Activated T-cell treated with anti-CD3 and anti-CD28 coated beads, Interleukin-2, amount 50 U/mL, for 24 hours (primary cell): ENCODE results near the gene TBCD.

Experiments
- DNase-seq: peaks from one replicate; pipeline ENCODE4 v3.0.0-alpha.2; 2020
- H3K27ac Mint-ChIP-seq: 2 replicates; pipeline ENCODE4 v1.8.0; 2020; ENCODE audit warnings: mild to moderate bottlenecking, mixed read lengths
- H3K27me3 Mint-ChIP-seq: 2 replicates; pipeline ENCODE4 v1.8.0; 2020; ENCODE audit warnings: mixed read lengths
- H3K36me3 Mint-ChIP-seq: 2 replicates; pipeline ENCODE4 v1.8.0; 2020; ENCODE audit warnings: low read depth, mixed read lengths
- H3K4me1 Mint-ChIP-seq: 2 replicates; pipeline ENCODE4 v1.8.0; 2020; ENCODE audit warnings: low read depth, mixed read lengths
- H3K4me3 Mint-ChIP-seq: 2 replicates; pipeline ENCODE4 v1.8.0; 2020; ENCODE audit warnings: mild to moderate bottlenecking, moderate library complexity, mixed read lengths
- H3K9me3 Mint-ChIP-seq: 2 replicates; pipeline ENCODE4 v1.8.0; 2020; ENCODE audit warnings: mixed read lengths

Gene TBCD

DNA sequence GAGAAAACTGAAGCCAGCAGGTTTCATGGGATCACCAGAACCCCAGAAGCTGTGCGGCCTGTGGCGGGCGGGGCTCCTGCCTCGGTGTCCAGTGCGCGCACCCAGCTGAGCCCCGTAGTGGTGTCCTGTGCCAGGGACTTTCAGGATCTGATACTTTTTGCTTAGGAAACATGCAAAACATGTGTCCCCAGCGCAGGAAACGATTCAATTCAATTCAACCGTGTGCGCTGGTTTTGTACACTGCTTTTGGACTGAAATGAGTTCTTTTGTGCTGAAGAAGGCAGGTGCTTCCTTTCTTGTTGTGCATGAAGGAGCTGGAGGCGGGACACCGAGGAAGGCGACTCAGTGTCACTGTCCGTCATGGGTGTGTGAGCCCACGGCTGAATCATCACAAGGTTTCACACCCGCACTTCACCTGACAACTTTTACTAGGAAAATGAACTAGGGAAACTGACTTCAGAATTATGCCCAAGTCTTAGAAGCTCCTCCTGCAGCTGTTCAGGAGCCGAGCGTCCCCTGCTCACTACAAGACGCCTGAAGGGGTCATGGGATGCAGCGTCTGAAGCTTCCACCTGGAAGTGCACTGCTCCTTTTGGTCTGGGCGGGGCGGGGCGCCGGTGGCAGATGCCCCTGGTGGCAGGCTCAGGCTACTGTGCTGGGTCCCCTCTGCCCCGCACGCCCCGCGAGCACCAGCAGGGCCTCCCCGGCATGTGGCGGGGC lies 119.4 kb downstream of the TBCD start:
- no peaks in the 10 kb centered on the region for H3K9me3 Mint-ChIP-seq
- peaks cover 57% of the 10 kb centered on the region for H3K36me3 Mint-ChIP-seq
- H3K27ac Mint-ChIP-seq: peak overlapping the region; percentile 55
- no peak overlapping the region for H3K4me3 Mint-ChIP-seq
- peaks cover 53% of the 10 kb centered on the region for H3K4me1 Mint-ChIP-seq
- no peak for DNase-seq
- H3K27me3 Mint-ChIP-seq: no peaks in the 10 kb centered on the region

DNA sequence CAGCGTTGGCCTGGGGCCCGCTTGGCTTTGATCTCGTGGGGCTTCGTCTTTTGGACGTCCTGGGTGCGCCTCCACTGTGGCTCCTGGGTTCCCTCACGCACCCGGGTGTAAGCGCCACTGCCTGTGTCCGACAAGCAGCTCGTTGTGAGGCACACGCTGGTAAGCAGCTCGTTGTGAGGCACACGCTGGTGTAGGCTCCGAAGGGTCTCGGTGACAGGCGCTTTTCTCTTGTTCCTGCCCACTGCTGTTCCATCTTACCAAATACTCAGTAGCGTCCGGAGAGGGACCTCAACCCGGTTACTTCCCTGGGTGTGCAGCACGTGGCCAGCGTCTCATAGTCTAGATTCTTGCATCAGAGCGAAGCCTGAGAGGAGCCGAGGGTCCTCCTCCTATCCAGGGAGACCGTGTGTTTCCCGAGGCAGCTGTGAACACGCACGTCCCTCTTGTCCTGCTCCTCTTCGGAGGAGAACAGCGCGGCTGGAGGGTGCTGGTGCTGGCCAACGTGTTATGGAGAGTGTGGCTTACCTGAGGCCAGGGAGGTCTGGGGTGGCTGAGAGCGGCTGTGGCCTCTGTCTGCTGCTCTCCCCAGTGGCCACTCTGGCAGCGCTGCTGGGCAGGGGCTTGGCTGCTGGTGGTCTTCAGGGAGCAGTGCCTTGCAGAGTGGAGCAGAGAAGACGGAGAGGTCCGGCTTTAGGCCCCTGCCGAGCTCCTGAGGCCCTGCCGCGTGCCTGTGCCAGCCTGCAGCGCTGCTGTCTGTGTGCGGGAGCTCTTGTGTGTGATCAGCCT lies 120.1 kb downstream of the TBCD start:
- Mint-ChIP-seq H3K36me3 (peaks cover 58% of the 10 kb centered on the region), H3K27ac (peak overlapping the region; percentile 22)
- no peak for DNase-seq

DNA sequence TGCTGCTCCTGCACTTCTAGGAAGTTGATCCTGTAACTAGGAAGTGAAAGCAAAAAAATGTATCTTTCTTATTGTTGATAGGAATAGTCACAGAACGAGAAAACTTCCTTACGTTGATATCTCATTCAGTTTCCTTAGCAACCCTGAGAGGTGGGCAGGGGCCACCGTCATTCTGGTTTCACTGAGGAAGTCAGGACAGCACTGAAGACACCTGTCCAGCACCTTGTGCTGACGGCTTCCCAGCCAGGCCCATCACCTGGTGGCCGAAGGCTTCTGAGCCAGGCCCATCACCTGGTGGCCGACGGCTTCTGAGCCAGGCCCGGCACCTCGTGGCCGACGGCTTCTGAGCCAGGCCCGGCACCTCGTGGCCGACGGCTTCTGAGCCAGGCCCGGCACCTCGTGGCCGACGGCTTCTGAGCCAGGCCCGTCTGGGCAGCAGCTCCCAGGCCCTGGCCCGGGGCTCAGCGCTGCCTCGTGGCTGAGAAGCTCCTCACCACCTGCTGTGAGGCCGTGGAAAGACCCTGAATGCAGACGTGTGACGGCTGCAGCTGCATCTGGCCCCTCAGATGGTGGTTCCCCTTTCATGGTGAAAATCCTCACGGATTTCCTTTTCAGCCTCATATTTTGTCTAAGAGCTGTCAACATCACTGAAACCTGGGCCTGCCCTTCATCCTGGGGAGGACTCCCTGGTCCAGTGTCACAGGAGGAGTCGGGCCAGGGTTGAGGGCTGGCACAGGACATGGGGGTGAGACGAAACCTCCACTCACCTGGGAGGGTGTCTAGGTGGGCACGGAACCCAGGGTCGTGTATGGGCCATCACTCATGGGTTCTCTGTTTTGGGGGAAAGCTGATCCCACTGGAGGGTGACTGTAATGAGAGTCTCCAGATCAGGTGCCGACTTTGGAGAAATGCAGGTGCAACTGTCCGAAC lies 121.0 kb downstream of the TBCD start:
- Mint-ChIP-seq H3K27me3 (no peaks in the 10 kb centered on the region), H3K27ac (no peak overlapping the region), H3K4me1 (peaks cover 54% of the 10 kb centered on the region), H3K9me3 (no peaks in the 10 kb centered on the region), H3K4me3 (no peak overlapping the region), H3K36me3 (peaks cover 59% of the 10 kb centered on the region)
- DNase-seq: no peak

More for the DNA sequence above, 120.1 kb downstream of the TBCD start:
- Mint-ChIP-seq H3K4me3 (no peak overlapping the region), H3K4me1 (peaks cover 53% of the 10 kb centered on the region), H3K9me3 (no peaks in the 10 kb centered on the region), H3K27me3 (no peaks in the 10 kb centered on the region)

DNA sequence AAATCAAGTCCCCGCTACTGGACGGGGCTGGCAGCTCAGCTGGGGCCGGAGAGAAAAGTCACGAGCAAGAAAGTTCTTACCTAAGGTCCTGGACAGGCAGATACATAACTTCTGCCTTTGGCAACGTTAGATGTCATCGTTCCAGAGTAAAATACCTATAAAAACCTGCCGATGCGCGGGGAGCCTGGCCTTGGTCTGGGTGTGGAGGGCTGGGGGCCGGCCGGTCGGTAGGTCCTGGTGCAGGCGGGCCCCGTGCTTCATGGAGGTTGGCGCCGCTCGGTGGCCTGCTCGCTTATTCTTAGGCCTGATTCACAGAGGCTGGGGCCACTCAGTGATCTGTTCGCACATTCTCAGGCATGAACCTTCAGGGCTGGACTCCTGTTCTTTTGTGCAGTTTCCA lies 121.7 kb downstream of the TBCD start:
- Mint-ChIP-seq H3K4me1 (peaks cover 59% of the 10 kb centered on the region), H3K36me3 (peaks cover 66% of the 10 kb centered on the region), H3K27me3 (no peaks in the 10 kb centered on the region), H3K9me3 (no peaks in the 10 kb centered on the region), H3K27ac (no peak overlapping the region), H3K4me3 (no peak overlapping the region)
- DNase-seq: no peak

DNA sequence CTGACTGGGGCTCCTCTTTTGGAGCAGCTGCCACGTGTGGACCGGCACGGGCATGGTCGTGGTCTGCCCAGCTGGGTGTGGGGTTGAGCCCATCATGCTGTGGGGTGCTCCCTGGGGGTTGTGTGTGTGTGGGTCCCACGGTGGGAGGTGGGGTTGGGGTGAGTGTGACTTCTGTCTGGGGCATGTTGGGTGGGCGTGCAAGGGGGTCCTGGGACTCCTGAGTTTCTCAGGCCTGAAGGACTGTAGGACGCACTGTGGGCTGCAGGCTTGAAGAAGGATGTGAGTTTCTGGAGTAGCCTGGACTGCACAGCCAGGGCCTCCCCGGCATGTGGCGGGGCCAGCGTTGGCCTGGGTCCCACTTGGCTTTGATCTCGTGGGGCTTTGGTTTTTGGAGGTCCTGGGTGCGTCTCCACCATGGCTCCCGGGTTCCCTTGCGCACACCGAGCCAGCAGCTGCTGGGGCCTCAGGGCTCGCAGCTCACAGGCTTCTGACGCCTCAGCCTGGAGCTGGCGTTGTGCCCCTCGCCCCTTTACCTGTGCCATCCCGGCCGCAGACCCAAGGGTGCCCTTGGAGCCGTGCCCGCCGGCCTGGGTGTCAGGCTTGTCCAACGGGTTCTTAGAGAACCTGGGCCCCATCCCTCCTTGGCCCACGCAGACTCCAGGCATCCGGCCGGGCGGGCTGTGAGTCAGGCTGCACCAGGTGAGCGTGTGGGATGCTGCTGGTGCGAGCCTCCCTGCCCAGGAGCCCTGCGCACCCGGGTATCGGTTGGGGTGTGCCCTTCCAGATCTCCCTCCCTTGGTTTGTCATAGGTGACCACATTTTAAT lies 122.4 kb downstream of the TBCD start:
- no peak for DNase-seq
- peaks cover 72% of the 10 kb centered on the region for H3K36me3 Mint-ChIP-seq

DNA sequence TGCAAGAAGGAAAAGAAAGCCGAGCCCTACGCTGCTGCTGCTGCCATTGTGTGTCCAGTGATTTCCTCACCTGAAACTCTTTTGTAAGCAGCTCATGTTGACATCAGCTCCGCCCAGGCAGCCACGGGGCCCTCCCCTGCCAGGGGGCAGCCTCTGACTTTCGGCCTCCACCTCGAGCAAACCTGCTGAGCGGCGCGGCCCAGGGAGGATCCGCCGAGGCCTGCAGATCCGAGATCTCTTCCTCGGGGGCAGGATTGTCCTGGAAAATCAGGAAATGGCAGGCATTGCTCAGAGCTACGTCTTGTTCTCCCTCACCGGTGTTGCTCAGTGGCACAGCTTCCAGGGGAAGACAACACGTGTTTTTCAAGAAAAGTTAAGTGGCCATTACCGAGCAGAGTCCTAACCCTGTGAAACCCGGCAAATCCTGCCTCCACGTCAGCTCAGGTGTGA lies 123.6 kb downstream of the TBCD start:
- Mint-ChIP-seq H3K27ac (no peak overlapping the region), H3K4me1 (peaks cover 67% of the 10 kb centered on the region), H3K36me3 (peaks cover 67% of the 10 kb centered on the region)

More for the DNA sequence above, 122.4 kb downstream of the TBCD start:
- no peak overlapping the region for H3K4me3 Mint-ChIP-seq
- no peak overlapping the region for H3K27ac Mint-ChIP-seq
- no peaks in the 10 kb centered on the region for H3K27me3 Mint-ChIP-seq
- H3K9me3 Mint-ChIP-seq: no peaks in the 10 kb centered on the region
- H3K4me1 Mint-ChIP-seq: peaks cover 63% of the 10 kb centered on the region

DNA sequence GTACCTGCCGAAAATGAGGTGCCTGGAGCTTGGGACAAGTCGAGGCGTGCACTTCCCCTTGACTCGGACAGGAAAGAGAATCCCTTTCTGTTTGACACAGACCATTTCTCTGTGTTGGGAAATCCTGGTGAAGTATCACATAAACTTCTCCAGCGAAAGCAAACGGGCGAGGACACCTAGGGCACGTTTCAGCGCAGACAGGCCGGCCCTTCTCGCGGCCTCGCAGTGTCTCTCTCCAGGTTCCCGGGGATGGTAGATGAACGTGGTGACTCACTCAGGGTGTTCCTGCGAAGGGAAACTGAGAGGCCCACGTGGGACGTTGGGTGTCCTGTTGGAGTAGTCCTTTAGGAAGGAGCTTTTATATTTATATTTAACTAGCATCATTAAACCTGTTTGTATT lies 124.3 kb downstream of the TBCD start:
- Mint-ChIP-seq H3K4me1 (peaks cover 66% of the 10 kb centered on the region), H3K4me3 (no peak overlapping the region), H3K27ac (no peak overlapping the region), H3K27me3 (no peaks in the 10 kb centered on the region), H3K9me3 (no peaks in the 10 kb centered on the region), H3K36me3 (peaks cover 60% of the 10 kb centered on the region)
- DNase-seq: no peak

More for the DNA sequence above, 123.6 kb downstream of the TBCD start:
- Mint-ChIP-seq H3K9me3 (no peaks in the 10 kb centered on the region), H3K27me3 (no peaks in the 10 kb centered on the region), H3K4me3 (no peak overlapping the region)
- DNase-seq: no peak

DNA sequence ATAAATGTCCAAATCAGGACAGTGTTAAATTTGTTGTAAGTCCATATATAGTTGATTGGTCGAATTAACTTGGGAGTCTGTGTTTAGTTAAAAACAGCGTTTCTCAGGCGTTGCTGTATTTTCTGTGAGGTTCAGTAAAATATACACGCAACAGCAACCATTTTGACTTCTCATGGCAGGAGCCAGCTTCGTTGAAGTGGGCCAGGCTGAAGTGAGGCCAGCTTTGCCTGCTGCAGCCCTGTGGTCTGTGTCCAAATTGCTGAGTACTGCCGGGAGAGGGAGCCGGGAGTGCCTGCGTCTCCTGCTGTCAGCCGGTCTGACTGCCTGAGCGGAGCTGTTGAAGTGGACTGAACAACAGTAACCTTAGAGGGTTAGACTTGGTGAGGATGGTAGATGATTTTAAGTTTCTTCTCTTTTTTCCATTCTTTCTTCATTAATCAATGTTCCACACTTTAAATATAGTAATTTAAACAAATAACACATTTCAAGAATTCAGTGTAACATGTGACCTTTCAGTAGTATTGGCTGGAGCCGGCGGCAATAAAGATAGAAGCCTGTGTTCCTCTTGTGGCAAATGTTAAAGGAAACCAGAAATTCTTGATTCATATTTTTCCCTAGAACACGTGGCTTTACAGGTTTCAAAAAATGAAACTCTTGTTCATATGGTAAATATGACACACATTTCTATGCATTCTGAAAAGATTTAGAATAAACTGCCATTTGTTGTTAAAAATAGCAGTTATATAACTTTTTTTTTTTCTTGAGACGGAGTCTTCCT lies 124.9 kb downstream of the TBCD start:
- Mint-ChIP-seq H3K9me3 (no peaks in the 10 kb centered on the region), H3K36me3 (peaks cover 56% of the 10 kb centered on the region), H3K27me3 (no peaks in the 10 kb centered on the region), H3K27ac (peak overlapping the region; percentile 80), H3K4me1 (peaks cover 66% of the 10 kb centered on the region), H3K4me3 (peak overlapping the region; percentile 23)
- no peak for DNase-seq

DNA sequence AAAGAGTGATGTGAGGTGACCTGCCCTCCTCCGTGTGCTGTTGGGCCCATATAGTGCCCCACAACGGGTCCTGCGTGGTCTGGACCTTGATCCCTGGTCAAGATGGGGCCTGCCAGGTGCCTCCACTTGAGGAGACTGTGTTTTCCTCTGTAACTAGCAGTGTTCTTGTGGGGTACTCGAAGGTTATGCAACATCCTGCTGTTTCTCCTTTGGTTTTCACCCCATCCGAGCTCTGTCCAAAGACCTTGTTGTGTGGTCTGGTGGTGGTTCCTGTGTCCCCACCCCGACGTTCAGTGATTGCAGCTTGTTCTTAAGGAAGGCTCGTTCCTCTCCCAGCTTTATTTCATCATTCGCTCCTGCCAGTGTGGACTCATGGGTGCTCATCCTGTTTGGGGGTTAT lies 126.7 kb downstream of the TBCD start:
- Mint-ChIP-seq H3K4me3 (no peak overlapping the region), H3K36me3 (peaks cover 45% of the 10 kb centered on the region), H3K27ac (peak overlapping the region; percentile 20), H3K27me3 (no peaks in the 10 kb centered on the region), H3K9me3 (no peaks in the 10 kb centered on the region), H3K4me1 (peaks cover 81% of the 10 kb centered on the region)
- no peak for DNase-seq

DNA sequence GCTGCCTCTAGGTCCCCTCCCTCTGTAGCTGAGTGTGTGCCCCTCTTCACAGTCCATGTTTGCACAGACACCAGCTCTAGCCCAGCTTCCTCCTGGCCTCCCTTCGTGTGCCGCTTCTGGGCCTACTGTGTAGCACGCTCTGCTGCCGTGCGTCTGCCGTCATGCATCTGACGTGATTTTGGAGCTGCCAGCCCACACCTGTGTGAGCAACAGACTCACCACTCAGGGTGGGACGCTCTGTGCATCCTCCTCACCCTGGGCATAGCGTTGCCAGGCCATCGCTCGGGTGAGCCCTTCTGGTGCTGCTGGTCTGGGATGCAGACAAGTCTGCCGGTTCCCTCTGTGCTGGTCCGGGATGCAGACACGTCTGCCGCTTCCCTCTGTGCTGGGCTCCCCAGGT lies 127.4 kb downstream of the TBCD start:
- H3K36me3 Mint-ChIP-seq: peaks cover 46% of the 10 kb centered on the region
- no peaks in the 10 kb centered on the region for H3K9me3 Mint-ChIP-seq
- DNase-seq: no peak
- no peak overlapping the region for H3K27ac Mint-ChIP-seq
- no peaks in the 10 kb centered on the region for H3K27me3 Mint-ChIP-seq
- H3K4me3 Mint-ChIP-seq: no peak overlapping the region
- peaks cover 88% of the 10 kb centered on the region for H3K4me1 Mint-ChIP-seq

DNA sequence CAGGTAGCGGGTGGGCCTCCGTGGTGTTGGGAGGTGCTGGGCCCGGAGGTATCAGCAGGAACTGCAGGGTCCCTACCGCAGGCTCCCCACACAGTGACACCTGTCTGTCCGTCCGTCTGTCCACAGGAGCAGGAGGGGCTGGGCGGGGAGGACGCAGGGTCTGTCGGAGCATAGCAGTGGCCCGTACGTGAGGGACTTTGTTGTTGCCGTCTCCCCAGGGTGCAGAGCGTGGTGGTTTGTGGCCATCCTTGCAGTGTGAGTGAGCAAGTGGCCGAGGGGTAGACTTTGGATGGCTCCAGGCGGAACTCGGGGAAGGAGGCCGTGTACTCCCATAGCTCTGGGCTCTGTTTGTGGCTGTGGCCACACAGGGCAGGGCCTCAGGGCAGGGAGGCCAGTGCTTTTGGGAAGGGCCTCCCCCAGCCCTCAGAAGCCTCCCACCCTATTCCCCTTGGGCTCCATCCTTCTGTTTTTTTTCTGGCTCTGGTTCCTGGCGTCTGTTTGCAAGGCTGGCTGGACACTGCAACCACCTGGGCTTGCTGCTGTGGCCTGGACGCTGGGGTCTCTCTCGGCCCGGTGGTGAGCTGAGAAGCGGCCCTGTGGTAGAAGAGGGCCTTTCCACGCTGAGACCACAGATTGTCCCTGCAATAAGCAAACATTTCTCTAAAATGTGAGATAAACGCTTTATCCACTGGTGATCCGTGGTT lies 128.9 kb downstream of the TBCD start:
- Mint-ChIP-seq H3K4me1 (peaks cover 94% of the 10 kb centered on the region), H3K9me3 (no peaks in the 10 kb centered on the region), H3K27ac (peak overlapping the region; percentile 26), H3K27me3 (no peaks in the 10 kb centered on the region), H3K4me3 (no peak overlapping the region), H3K36me3 (peaks cover 46% of the 10 kb centered on the region)
- no peak for DNase-seq

DNA sequence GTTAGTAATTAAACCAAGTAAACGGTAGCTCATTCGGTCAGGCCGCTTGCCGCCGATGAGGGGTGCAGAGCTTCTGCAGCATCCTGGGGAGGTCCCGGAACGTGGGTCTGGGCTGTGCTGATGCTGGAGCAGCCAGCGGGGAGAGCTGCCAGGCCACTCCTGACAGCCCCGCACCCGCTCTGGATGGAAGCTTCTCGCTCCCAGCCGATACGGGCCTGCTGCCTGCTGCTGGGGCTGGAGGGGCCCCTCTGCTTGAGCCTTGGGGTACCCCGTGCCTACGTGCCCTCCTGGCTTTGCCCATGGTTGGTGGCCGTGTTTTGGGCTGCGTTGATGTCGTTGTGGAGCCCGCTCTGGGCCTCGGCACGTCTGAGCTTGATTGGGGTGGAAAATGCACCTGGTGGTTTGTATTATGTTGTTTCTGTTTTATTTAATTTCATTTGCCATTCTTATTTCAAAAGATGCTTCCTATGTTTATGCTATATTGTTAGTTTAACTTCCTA lies 129.5 kb downstream of the TBCD start:
- H3K36me3 Mint-ChIP-seq: peaks cover 47% of the 10 kb centered on the region
- H3K27ac Mint-ChIP-seq: peak overlapping the region; percentile 47
- H3K4me3 Mint-ChIP-seq: no peak overlapping the region
- H3K4me1 Mint-ChIP-seq: peaks cover 95% of the 10 kb centered on the region
- no peaks in the 10 kb centered on the region for H3K27me3 Mint-ChIP-seq
- no peaks in the 10 kb centered on the region for H3K9me3 Mint-ChIP-seq
- no peak for DNase-seq
